Activated CD8-positive, alpha-beta memory T cell treated with anti-CD3 and anti-CD28 coated beads, Interleukin-2, amount 50 U/mL, for 24 hours (primary cell): ENCODE measurements around the gene LRRC32.

ENCODE experiments used
- DNase-seq: peaks from one replicate; pipeline ENCODE4 v3.0.0-alpha.2; 2020; ENCODE audit errors: extremely low read depth

Gene LRRC32

DNA sequence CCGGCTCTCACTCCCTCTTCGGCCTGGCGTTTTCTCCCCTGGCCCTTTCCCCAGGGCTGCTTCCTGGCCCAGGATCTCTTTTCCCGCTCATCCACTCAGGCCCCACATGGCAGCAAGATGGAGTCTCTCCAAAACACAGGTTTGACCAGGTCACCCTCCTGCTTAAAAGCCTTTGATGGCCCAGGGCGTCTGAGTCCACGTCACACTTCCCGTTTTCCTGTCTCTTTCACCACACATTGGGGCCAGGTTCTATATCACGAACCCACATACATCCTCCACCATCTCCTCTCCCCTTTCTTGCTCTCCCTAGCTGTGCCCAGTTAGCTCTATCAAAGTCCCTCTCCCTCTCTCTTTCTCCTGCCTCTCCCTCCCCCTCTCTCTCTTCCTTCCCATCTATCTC is 7.8 kb upstream of the LRRC32 start:
- no peak for DNase-seq

GRCh38 chr11:76677458-76677765 is 6.9 kb upstream of the LRRC32 start:
- DNase-seq = no peak

DNA sequence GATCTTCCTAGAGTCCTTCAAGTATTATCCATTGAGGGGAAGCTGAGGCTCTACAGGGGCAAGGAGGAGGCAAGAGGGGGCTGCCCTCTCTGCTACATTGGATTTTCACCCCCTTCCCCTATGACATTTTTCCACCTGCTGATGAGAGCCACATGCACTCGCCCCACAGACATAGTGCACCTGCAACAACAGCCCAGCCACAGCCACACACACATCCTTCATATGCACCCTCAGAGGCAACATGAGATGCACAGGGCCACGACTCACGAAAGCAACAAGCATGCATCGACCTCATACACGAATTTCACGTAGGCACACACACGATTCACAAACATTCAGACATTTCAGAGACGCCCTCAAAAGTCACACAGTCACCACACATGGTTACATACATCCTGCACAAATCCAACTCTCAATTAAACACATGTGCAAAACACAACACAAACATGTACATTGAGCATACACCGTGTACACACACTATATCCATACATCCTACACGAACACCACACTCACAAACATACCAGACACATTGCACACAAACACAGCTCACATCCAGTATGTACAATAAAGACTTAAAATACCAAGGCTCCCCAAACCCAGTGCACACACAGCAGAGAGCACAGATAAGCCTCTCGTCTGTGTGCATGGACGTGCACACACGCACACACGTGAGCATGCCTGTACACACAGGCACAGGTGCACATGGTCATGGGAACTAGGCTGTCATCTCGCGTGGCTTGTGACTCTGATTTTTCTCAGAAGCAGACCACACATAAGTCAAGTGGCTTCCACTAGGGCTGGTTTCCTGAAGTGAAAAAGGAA is 6.3 kb upstream of the LRRC32 start:
- no peak for DNase-seq

DNA sequence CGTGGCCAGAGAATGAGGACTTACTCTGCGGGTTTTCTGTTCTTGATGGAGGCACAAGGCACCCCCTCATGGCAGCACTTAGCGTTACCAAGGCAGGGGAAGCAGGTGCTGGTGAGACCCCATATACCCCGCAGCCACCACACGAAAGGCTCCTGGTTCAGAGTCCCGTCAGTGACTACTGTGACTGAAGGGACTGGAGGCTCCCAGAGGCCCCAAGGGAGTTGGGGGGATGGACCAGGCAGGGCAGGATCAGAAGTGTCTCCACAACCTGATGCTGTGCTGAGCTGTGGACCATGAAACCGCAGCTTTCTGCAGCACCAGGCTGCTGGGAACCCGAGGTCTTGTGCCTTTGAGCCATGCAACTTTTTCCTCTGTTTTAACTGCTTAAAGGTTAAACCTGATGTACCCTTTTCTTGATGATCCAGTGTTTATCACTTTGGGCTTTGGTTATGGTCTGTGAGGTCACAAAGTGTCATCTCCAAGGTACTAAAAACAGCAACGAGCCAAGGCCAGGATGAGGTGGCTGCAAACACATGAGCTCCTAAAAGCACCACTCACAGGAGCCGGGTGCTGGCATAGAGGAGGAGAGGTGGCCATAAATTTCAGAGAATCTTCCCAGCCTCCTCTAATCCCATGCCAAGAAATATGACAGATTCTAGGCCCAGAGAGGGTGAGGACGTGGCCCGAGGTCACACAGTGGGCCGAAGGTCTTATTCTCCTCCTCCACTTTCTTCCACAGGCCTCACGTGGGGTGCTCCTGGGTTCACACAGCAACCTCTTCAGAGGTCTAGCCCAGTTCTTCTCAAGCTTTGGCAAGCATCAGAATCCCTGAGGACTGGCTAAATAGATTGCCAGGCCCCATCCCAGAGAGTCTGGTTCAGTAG is 4.2 kb upstream of the LRRC32 start:
- DNase-seq = no peak

GRCh38 chr11:76673176-76674142 is 2.9 kb upstream of the LRRC32 start:
- DNase-seq = no peak

GRCh38 chr11:76672431-76673175 is 2.1 kb upstream of the LRRC32 start:
- no peak for DNase-seq

DNA sequence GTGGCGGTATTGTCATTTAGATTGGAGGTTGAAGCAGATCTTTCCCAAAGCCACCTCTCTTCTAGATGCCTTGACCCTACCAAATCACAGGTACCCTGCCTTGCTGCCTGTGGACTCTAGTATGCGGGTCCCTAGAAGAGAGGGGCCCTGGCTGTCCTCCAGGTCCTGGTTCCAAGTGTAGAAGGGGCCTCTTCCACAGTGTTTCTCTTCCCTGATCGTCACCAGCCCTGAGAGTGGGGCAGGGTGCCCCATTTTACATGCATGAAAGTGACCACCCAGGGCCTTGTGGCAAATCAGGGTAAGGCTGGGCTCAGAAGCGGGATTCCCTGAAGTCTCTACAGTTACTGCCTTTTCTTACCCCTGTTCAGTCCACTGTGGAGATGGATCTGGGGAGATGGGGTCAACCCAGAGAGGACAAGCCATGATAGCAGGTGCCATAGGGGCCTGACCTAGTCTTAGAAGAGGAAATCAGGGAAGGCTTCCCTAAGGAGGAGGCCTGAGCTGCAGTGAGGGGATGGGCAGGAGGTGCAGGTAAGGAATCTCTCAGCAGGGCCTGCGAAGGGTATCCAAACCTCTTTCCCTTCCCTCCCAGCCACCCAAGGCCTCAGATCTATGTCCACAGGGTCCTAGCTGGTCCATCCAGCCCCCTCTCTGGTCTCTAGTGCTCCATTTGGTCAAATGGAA is 1.2 kb upstream of the LRRC32 start:
- DNase-seq = no peak

- DNase-seq = no peak
Measured at GRCh38 chr11:76671237-76671592, 668 bp upstream of the LRRC32 start.

- no peak for DNase-seq
Measured at GRCh38 chr11:76669901-76670484, 554 bp downstream of the LRRC32 start.

DNA sequence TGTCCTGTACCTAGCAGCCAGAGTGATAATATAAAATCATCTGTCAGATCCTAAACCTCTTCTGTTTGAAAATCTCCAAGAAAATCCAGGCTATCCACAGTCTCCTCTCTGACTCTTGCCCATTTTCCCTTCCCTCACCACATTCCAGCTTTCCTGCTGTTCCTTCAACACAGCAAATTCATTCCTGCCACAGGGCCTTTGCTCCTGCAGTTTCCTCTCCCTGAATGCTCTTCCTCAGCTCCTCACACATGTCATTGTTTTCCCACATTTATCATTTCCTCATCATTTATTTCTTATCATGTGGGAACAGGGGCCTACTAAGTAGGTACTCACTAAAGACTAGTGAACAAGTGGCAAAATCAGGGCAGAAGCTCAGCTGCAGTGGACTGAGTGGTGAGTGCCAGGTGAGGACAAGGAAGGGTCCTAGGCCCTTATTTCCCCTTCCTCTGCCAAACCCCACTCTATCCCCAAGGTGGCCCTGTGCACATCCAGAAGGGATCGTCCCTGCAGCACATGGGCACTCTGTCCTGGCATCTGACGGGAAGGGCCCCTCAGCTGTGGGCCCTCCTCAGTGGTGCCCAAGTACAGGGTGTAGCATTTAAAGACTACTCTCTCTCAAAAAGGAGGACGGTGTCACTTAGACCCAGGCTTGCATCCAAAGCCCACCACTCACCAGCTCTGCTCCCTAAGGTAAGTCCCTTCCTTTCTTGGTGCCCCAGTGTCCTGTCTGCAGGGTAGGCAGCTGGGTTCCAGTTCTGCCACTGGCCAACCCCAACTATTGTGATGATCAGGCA is 2.0 kb downstream of the LRRC32 start:
- DNase-seq = no peak

GRCh38 chr11:76667856-76668255 is 2.7 kb downstream of the LRRC32 start:
- no peak for DNase-seq

DNA sequence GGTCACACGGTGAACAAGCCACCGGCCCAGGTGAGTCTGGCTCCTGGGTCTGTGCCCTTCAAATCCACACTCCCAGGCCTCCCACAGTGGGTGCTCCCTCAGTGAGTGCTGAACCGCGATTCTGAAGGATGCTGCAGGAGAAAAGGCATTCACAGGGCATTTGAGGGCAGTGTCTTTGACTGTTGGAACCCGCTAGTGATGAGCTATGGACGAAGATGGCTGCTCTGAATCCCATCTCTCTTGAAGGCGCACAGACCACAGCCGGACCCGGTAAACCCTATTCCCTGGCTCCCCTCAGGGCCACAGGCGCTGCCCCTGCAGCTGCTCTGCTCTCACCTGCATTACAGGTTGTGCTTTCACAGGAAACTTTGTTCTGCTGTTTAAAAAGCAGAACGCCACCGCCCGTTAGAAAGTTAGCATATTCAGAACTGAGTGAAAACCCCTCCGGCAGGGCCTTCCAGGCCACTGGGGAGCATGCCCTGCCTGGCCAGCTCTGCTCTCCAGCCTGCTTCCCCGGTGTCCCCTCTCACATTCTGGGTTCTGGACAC is 3.2 kb downstream of the LRRC32 start:
- DNase-seq = no peak

DNA sequence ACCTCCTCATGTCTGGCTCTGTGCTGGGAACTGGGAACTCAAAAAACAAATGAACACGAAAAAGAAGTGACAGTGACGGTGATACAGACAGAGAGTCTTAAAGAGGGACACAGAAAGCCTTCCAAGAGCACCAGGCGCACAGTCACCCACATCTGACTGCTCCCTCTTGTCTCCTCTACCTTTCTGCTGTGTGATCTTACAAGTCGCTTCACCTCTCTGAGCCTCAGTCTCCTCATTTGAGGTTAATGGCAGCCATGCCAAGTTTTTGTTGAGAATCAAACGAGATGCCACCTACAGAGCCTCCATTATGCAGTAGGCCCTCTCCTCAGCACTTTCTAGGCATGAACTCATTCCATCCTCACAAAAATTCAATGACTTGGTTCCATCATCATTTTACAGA is 3.7 kb downstream of the LRRC32 start:
- no peak for DNase-seq

DNA sequence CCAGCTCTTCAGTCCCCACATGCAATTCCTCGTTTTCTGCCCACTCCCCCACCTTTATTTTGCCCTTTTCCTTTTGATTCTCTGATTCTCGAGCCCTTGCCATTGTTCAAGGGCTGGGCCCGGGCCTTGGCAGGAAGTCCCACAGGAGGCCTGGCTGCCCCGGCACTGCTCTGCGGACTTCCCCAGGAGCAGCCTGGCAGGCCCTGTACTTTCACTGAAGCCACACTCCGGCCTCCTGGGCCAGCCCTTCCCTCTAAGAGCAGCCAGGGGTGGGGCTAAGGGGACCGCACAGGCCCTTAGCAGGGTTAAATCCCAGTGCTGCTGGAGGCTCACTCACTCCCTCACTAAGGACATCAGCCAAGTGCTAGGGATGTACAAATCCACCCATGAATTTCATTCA is 4.1 kb downstream of the LRRC32 start:
- DNase-seq = no peak

- no peak for DNase-seq
Measured at GRCh38 chr11:76665921-76666351, 4.6 kb downstream of the LRRC32 start.

- no peak for DNase-seq
Measured at GRCh38 chr11:76665172-76665571, 5.4 kb downstream of the LRRC32 start.

GRCh38 chr11:76664578-76665061 is 5.9 kb downstream of the LRRC32 start:
- no peak for DNase-seq

DNA sequence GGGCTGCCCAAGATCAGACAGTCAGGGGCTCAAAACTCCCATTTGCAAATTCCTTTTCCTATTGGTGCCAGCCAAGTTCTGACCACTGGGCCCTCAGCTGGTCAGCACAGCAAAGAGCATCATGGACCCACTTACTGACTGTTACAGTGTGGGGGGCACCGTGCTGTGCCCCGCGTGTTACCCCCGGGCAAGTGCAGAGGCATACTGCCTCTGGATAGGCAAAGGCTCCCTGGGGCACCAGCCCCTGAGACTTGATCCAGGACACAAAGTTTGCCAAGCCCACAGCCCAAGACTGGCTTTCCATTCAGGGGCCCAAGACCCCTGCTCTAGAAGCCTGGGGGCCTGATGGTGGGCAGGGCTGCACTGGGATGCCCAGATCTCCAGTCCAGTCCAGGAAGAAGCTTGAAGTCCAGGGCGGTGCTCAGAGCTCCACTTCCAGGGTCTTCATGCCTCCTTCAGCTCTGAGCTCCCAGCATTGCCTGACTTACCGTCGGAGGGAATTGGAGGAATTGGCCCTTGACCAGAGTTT is 6.6 kb downstream of the LRRC32 start:
- DNase-seq = no peak

DNA sequence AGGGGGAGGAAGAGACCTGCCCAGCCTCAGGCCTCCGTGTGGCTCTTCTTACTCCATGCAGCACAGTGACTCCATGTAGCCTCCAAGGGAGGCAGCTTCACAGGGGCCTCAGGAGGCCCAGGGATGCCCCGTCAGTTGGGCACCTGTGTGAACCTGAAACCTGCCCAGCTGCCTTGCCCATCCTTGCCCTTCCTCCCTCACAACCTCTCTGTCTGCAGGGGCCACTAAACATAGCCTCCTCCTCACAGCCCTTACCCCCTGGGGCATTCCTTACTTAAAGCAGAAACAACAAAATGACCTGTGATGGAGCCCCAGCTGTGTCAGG is 7.1 kb downstream of the LRRC32 start:
- no peak for DNase-seq
